Right lobe of liver (tissue), 6 donors: ENCODE results near the gene RNF145. TPM values are rescaled to one million over a fixed set of nuclear protein-coding genes. Genes with fewer than 3 reads are reported as not detected.

ENCODE experiments used
- ATAC-seq, 4 donors: fragments of 200-7000 bp; cut with Tn5 transposase; one replicate each; pipeline ENCODE4 v1.9.1; 2020; ENCODE audit warnings: mild to moderate bottlenecking in 4 of 4, moderate library complexity in 4 of 4
- DNase-seq, 3 donors: peaks; one replicate each; pipeline ENCODE4 v3.0.0-alpha.2; 2020
- H3K27ac ChIP-seq, 3 donors: fragments of 200-600 bp; one replicate each; pipeline ENCODE4 v1.8.0; 2022
- H3K27me3 ChIP-seq, 2 donors: fragments of 200-600 bp; one replicate each; pipeline ENCODE4 v1.8.0; 2022
- H3K36me3 ChIP-seq, 4 donors: fragments of 200-600 bp; sonication (generic) in 1 of 4; one replicate each; pipeline versions ENCODE4 v1.5.1 to v1.8.0; 2017 to 2022; ENCODE audit warnings: control low read depth in 1 of 4
- H3K4me1 ChIP-seq, 4 donors: fragments of 200-600 bp; sonication (generic) in 1 of 4; one replicate each; pipeline versions ENCODE4 v1.5.1 to v1.8.0; 2017 to 2022; ENCODE audit warnings: control low read depth in 1 of 4
- H3K4me3 ChIP-seq, 3 donors: fragments of 200-600 bp; one replicate each; pipeline ENCODE4 v1.8.0; 2022
- H3K9me3 ChIP-seq, 4 donors: fragments of 200-600 bp; sonication (generic) in 1 of 4; one replicate each; pipeline versions ENCODE4 v1.5.1 to v1.8.0; 2017 to 2022; ENCODE audit warnings: control low read depth in 1 of 4
- POLR2A ChIP-seq: fragments of 450-650 bp; IDR thresholded peaks from one replicate; pipeline ENCODE4 v1.6.1; 2017; ENCODE audit warnings: antibody characterized with exemption, mild to moderate bottlenecking
- WGBS: methylation state at CpG from one replicate; pipeline ENCODE4 v1.1.6; 2018; ENCODE audit warnings: low coverage, low lambda C conversion rate; ENCODE audit not compliant: insufficient coverage; ENCODE audit errors: missing lambda C conversion rate; 5-methylcytosine and 5-hydroxymethylcytosine counted together
- intact Hi-C, 2 donors: fragments of 100-400 bp; cut with DNase I; formaldehyde crosslinking; loops; one replicate each; pipeline versions ENCODE4 v1.11.2 to v1.14.1; 2022
- total RNA-seq, 6 experiments: library from RNA; depleted of rRNA in 2 of 6; stranded (reverse); fragments of >200 nt in 2 of 6; fragmentation: NEBNext Ultra II Directional in 3 of 6; extraction: Animal tissue kit (Norgen Biotek cat#: 25700) in 3 of 6; gene quantifications; one replicate each; pipeline versions ENCODE4 v1.1.0 to v1.2.4, GENCODE V29; 2016 to 2023
- TF ChIP-seq, protein P1 (sequence below), 4 donors: fragments of 200-600 bp in 3 of 4; fragments of 450-650 bp in 1 of 4; IDR thresholded peaks; one replicate each; pipeline versions ENCODE4 v1.5.1 to v1.8.0; 2016 to 2022; ENCODE audit warnings: antibody characterized with exemption in 4 of 4, mild to moderate bottlenecking in 2 of 4
- donor health status: DM: no; HTN: yes; CAD: no.
- donor health status: DM: no; HTN: no; CAD: no.
- donor health status: DM: no; HTN: no; CAD: no.
- donor health status: DM: no; HTN: yes; CAD: no.
- donor health status: DM: no; HTN: yes; CAD: no.

RNF145 gene
- total RNA-seq, 6 experiments from 2014 or later = 7.2 to 20.9 (median 10.6) TPM

DNA sequence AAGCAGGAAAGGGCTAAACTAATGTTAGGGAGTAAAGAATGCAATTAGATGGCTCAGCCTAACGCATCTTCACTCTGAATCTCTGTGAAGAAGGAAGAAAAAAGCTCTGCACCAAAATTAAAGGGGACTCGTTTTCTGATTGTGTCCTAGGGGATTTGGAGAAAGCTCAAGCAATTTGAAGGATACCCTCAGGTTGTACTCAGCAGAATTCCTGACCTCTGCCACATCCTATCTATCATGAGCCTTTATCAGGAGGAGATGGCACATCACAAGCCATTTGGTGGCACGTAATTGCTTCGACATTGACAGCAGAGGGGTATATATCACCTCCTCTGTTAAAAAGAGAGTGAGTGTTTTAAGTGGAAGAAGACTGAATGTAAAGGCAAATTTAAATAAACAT, 77.4 kb downstream of the RNF145 start:
- Histone ChIP-seq H3K9me3 (no peaks in the 10 kb centered on the region), H3K36me3 (no peaks in the 10 kb centered on the region), H3K27ac (no peak overlapping the region), H3K4me3 (no peak overlapping the region), H3K4me1 (no peaks in the 10 kb centered on the region), H3K27me3 (no peaks in the 10 kb centered on the region)
- TF ChIP-seq POLR2A = no peak
- TF ChIP-seq, protein P1, sequence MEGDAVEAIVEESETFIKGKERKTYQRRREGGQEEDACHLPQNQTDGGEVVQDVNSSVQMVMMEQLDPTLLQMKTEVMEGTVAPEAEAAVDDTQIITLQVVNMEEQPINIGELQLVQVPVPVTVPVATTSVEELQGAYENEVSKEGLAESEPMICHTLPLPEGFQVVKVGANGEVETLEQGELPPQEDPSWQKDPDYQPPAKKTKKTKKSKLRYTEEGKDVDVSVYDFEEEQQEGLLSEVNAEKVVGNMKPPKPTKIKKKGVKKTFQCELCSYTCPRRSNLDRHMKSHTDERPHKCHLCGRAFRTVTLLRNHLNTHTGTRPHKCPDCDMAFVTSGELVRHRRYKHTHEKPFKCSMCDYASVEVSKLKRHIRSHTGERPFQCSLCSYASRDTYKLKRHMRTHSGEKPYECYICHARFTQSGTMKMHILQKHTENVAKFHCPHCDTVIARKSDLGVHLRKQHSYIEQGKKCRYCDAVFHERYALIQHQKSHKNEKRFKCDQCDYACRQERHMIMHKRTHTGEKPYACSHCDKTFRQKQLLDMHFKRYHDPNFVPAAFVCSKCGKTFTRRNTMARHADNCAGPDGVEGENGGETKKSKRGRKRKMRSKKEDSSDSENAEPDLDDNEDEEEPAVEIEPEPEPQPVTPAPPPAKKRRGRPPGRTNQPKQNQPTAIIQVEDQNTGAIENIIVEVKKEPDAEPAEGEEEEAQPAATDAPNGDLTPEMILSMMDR (IDR thresholded peaks at IDR 0.05) = no peak
- DNase-seq = no peak
- ATAC-seq = no peak
- intact Hi-C loops = no loop called here
- 50% methylated on average over 4 of the region's 4 CpGs for WGBS

DNA sequence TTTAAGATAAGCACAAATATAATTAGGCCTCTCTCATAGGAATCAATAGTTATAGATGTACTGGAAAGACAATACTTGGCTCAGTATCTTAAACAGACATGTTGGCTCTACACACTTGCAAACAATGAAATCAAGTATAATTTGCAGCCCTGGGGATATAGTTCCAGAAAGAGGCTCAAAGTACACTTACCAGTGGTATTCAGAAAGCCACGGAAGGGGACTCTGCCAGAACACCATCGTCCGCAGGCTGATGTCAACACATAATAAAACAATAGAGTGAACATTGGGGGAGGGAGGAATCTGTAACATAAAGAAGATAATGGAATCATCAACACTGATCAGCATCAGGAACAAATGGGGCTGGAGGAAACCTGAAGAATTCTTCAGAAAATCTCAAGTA, 78.5 kb downstream of the RNF145 start:
- DNase-seq = no peak
- 64% methylated on average over 3 of the region's 3 CpGs for WGBS
- no peaks in the 10 kb centered on the region for H3K36me3 ChIP-seq

DNA sequence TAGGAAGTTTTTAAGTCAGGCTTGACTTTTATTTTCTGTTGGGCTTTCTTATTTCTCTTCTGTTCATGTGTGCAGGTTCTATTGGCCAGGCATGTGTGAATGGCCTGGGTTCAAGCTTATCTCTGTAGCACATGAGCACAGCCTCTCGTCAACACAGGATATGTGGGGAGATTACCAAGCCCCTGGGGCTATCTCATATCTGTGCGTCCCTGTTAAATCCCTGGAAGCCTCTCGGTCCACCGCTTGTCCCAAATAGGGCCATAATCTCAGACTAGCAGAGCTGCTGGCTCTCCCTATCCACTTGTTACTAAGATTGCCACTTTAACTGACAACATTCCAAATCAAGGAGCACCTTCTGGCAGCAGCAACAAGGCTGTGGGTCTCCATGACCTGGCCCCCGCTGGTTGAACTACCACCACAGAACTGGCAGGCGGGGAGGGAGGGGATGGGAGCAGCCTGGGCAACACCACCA, 81.2 kb downstream of the RNF145 start:
- Histone ChIP-seq H3K4me1 (no peaks in the 10 kb centered on the region), H3K4me3 (no peak overlapping the region)
- intact Hi-C loops = no loop called here

More for the DNA sequence above, 78.5 kb downstream of the RNF145 start:
- Histone ChIP-seq H3K9me3 (no peaks in the 10 kb centered on the region), H3K27me3 (no peaks in the 10 kb centered on the region), H3K27ac (no peak overlapping the region), H3K4me1 (no peaks in the 10 kb centered on the region), H3K4me3 (no peak overlapping the region)
- TF ChIP-seq POLR2A = no peak
- TF ChIP-seq, protein P1 (IDR thresholded peaks at IDR 0.05) = no peak
- no peak for ATAC-seq
- intact Hi-C loops = no loop called here

DNA sequence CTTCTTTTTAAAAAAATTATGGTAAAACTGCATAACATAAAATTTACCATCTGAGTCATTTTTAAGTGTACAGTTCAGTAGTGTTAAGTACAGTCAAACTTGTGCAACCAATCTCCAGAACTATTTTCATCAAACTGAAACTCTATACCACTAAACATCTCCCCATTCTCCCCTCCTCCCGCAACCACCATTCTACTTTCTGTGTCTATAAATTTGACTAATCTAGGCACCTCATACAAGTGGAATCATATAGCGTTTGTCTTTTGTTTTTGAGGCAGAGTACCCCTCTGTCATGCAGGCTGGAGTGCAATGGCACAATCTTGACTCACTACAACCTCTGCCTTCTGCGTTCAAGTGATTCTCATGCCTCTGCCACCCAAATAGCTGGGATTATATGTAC, 85.7 kb downstream of the RNF145 start:
- Histone ChIP-seq H3K36me3 (no peaks in the 10 kb centered on the region), H3K4me1 (no peaks in the 10 kb centered on the region), H3K27ac (no peak overlapping the region), H3K9me3 (no peaks in the 10 kb centered on the region), H3K4me3 (no peak overlapping the region), H3K27me3 (no peaks in the 10 kb centered on the region)
- ATAC-seq (no peak), DNase-seq (no peak)
- intact Hi-C loops = no loop called here
- no peak for TF ChIP-seq POLR2A
- TF ChIP-seq, protein P1 (IDR thresholded peaks at IDR 0.05) = no peak
- WGBS = 60% methylated on average over 3 of the region's 3 CpGs

More for the DNA sequence above, 81.2 kb downstream of the RNF145 start:
- ATAC-seq (no peak), DNase-seq (no peak)
- Histone ChIP-seq H3K27me3 (no peaks in the 10 kb centered on the region), H3K9me3 (no peaks in the 10 kb centered on the region), H3K36me3 (no peaks in the 10 kb centered on the region), H3K27ac (no peak overlapping the region)
- 59% methylated on average over 6 of the region's 6 CpGs for WGBS
- TF ChIP-seq, protein P1 (IDR thresholded peaks at IDR 0.05) = no peak
- TF ChIP-seq POLR2A = no peak

DNA sequence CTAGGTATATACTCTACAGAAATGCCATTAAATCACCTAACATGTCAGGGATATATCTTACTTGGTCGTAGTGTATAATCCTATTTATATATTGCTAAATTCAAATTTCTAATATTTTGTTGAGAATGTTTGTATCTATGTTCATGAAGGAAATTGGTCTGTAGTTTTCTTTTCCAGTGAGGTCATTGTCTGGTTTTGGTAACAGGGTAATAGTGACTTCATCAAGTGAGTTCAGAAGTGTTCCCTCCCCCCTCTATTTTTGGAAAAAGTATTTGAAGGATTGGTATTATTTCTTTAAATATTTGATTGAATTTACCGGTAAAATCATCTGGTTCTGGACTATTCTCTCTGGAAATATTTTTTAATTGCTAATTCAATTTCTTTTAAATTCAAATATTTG, 86.2 kb downstream of the RNF145 start:
- Histone ChIP-seq H3K27ac (no peak overlapping the region), H3K27me3 (no peaks in the 10 kb centered on the region), H3K9me3 (no peaks in the 10 kb centered on the region), H3K4me1 (no peaks in the 10 kb centered on the region), H3K36me3 (no peaks in the 10 kb centered on the region), H3K4me3 (no peak overlapping the region)
- WGBS = 55% methylated on average over 2 of the region's 2 CpGs
- TF ChIP-seq, protein P1 (IDR thresholded peaks at IDR 0.05) = no peak
- no peak for TF ChIP-seq POLR2A
- no peak for ATAC-seq
- intact Hi-C loops = no loop called here
- no peak for DNase-seq
